CD4-positive, CD25-positive, alpha-beta regulatory T cell (primary cell): ENCODE results near the gene GULP1. TPM values are rescaled to one million over a fixed set of nuclear protein-coding genes. Genes with fewer than 3 reads are reported as not detected.

Source experiments
- ATAC-seq, 2 donors: fragments of 150-1000 bp; cut with Tn5 transposase; one replicate each; pipeline ENCODE4 v1.10.0; 2021; ENCODE audit warnings: low read depth in 2 of 2, moderate number of reproducible peaks in 2 of 2, moderate library complexity in 1 of 2
- DNase-seq, 3 donors: peaks; one replicate each; pipeline versions ENCODE4 v3.0.0 to v3.0.0-alpha.2; 2012 to 2022; ENCODE audit warnings: mixed read lengths in 1 of 3
- H3K27ac ChIP-seq: one replicate; pipeline ENCODE4 v1.7.0; 2013; ENCODE audit warnings: mild to moderate bottlenecking, low read length; ENCODE audit not compliant: insufficient read depth, poor library complexity, severe bottlenecking
- H3K27me3 ChIP-seq: one replicate; pipeline ENCODE4 v1.7.0; 2013; ENCODE audit warnings: low read length; ENCODE audit not compliant: control insufficient read depth, insufficient read depth
- H3K36me3 ChIP-seq: one replicate; pipeline ENCODE4 v1.7.0; 2013; ENCODE audit warnings: mild to moderate bottlenecking, low read length, moderate library complexity; ENCODE audit not compliant: control insufficient read depth, insufficient read depth
- H3K4me1 ChIP-seq: 2 replicates; pipeline ENCODE4 v1.7.0; 2013; ENCODE audit warnings: mild to moderate bottlenecking, low read length; ENCODE audit not compliant: insufficient read depth, control insufficient read depth, poor library complexity, severe bottlenecking
- H3K4me3 ChIP-seq: one replicate; pipeline ENCODE4 v1.7.0; 2013; ENCODE audit warnings: low read depth, mild to moderate bottlenecking, low read length, moderate library complexity
- H3K9me3 ChIP-seq, 2 experiments: 1 replicate in 1 of 2; 2 replicates in 1 of 2; pipeline ENCODE4 v1.7.0; 2013; ENCODE audit warnings: low read length in 2 of 2, mild to moderate bottlenecking in 1 of 2, moderate library complexity in 1 of 2; ENCODE audit not compliant: control insufficient read depth in 2 of 2
- H3K27ac Mint-ChIP-seq, 3 donors: one replicate each; pipeline ENCODE4 v1.8.0; 2020 to 2022; ENCODE audit warnings: mild to moderate bottlenecking in 3 of 3, mixed read lengths in 3 of 3, moderate library complexity in 2 of 3
- H3K27me3 Mint-ChIP-seq: one replicate; pipeline ENCODE4 v1.8.0; 2022; ENCODE audit warnings: mild to moderate bottlenecking, mixed read lengths
- H3K36me3 Mint-ChIP-seq: one replicate; pipeline ENCODE4 v1.8.0; 2020; ENCODE audit warnings: mixed read lengths
- H3K4me1 Mint-ChIP-seq, 4 donors: one replicate each; pipeline ENCODE4 v1.8.0; 2020 to 2022; ENCODE audit warnings: mixed read lengths in 4 of 4, mild to moderate bottlenecking in 1 of 4
- H3K4me3 Mint-ChIP-seq, 4 donors: one replicate each; pipeline ENCODE4 v1.8.0; 2020 to 2022; ENCODE audit warnings: mild to moderate bottlenecking in 4 of 4, mixed read lengths in 4 of 4, moderate library complexity in 3 of 4
- H3K9me3 Mint-ChIP-seq, 7 donors: one replicate each; pipeline ENCODE4 v1.8.0; 2020 to 2022; ENCODE audit warnings: mixed read lengths in 7 of 7, mild to moderate bottlenecking in 3 of 7, moderate library complexity in 2 of 7
- polyA plus RNA-seq, 4 donors: library from polyadenylated mRNA; unstranded; fragments of 300-500 nt; fragmentation: Illumina TruSeq; gene quantifications; one replicate each; pipeline ENCODE4 v1.2.3, GENCODE V29; 2021
- total RNA-seq: library from RNA; stranded (reverse); gene quantifications from one replicate; pipeline ENCODE4 v1.2.3, GENCODE V29; 2022

GULP1 gene
- total and polyA plus RNA-seq, 5 donors from 2014 or later: not detected

DNA sequence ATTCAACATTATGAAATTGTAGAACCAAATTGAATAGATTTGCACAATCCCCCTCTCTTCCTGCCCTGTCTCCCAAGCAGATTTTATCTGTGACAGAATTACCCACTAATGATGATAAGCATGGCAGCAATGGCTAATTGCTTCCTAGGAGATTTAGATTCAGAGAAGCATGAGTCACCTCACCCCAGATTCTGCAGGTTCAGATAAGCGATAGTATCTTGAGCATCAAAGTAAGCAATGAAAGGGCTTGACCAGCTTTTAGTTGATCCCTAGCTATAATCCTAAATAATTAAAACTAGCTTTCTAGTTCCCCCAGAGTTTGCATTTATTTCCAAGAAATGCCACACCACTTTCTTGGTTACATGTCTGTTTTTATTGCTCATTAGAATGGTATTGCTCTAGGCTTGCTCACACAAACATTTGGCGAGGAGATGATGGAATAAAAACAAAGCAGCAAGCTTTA, 204.3 kb downstream of the GULP1 start:
- Histone ChIP-seq H3K4me3 (no peak overlapping the region), H3K27me3 (no peaks in the 10 kb centered on the region), H3K27ac (no peak overlapping the region), H3K9me3 (no peaks in the 10 kb centered on the region), H3K36me3 (no peaks in the 10 kb centered on the region), H3K4me1 (no peaks in the 10 kb centered on the region)
- DNase-seq (no peak), ATAC-seq (no peak)
- Mint-ChIP-seq H3K27ac (no peak overlapping the region), H3K27me3 (no peaks in the 10 kb centered on the region), H3K36me3 (no peaks in the 10 kb centered on the region), H3K4me3 (no peak overlapping the region), H3K9me3 (peaks cover 0 to 9% (median 0%) of the 10 kb centered on the region in 7 donors), H3K4me1 (no peaks in the 10 kb centered on the region)

DNA sequence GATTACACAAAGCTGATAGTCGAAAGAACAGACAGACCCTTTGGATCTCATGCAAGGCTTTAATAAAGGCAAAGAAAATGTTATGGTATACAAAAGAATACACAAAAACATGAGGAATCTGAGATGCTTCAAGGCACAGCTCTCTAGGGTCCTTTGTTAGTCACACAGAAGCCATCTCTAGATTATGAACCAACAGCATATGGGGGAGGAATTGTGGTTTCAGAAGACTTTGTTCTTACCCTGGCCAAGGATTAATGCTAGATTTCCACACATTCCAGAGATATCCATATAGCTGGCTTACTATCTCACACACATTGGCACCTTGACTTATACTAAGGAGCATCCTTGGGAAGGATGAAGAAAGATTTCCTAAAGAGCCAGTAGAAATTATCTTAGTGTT, 206.1 kb downstream of the GULP1 start:
- H3K27me3 ChIP-seq: no peaks in the 10 kb centered on the region
- H3K36me3 Mint-ChIP-seq: no peaks in the 10 kb centered on the region
- H3K4me3 ChIP-seq: no peak overlapping the region
- no peak overlapping the region for H3K27ac ChIP-seq
- no peaks in the 10 kb centered on the region for H3K36me3 ChIP-seq
- no peaks in the 10 kb centered on the region for H3K27me3 Mint-ChIP-seq
- no peaks in the 10 kb centered on the region for H3K4me1 ChIP-seq
- H3K9me3 Mint-ChIP-seq: peaks cover 0 to 9% (median 0%) of the 10 kb centered on the region in 7 donors
- no peak overlapping the region for H3K4me3 Mint-ChIP-seq
- DNase-seq (no peak), ATAC-seq (no peak)
- H3K4me1 Mint-ChIP-seq: no peaks in the 10 kb centered on the region
- no peaks in the 10 kb centered on the region for H3K9me3 ChIP-seq
- no peak overlapping the region for H3K27ac Mint-ChIP-seq

DNA sequence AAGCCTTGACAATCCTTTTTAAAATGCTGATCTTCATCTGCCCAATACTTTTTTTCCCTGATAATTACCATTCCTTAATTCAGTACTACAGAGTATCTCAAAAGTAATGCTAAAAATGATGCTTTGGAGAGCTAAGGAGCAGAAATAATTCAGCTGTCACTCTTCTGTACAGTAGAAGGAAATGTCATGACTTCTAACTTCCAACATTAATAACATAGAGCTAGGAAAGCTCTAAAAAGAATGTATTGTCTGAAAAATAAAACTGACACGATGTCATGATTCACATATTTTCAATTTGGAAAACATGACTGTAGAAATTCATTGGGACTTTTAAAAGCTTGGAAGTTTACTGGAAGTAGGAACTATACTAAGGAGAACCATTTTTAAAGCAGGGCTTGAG, 212.3 kb downstream of the GULP1 start:
- no peak overlapping the region for H3K4me3 Mint-ChIP-seq
- H3K27ac Mint-ChIP-seq: no peak overlapping the region
- H3K36me3 Mint-ChIP-seq: no peaks in the 10 kb centered on the region
- Histone ChIP-seq H3K27me3 (no peaks in the 10 kb centered on the region), H3K36me3 (no peaks in the 10 kb centered on the region), H3K27ac (no peak overlapping the region), H3K4me1 (no peaks in the 10 kb centered on the region), H3K9me3 (no peaks in the 10 kb centered on the region), H3K4me3 (no peak overlapping the region)
- no peaks in the 10 kb centered on the region for H3K4me1 Mint-ChIP-seq
- DNase-seq (no peak), ATAC-seq (no peak)
- H3K9me3 Mint-ChIP-seq: peaks cover 0 to 5% (median 0%) of the 10 kb centered on the region in 7 donors
- H3K27me3 Mint-ChIP-seq: no peaks in the 10 kb centered on the region

DNA sequence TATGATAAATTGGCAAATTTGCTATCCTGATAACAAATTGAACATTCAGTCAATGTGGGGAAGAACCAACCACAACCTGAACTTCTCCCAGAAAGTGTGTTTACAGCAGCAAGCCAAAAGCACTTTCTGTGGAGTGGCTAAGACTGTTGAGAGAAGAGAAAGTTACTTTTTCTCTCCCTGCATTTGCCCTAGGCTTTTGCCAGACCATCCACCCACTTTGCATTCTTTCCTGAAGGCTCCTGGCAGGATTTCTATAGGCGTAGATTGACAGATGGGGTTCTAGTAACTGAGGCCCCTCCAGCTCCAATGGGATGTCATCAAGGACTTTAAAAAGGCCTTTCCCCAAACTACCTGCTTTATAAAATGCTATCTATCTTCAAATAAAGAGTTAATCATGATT, 215.2 kb downstream of the GULP1 start:
- Mint-ChIP-seq H3K27me3 (no peaks in the 10 kb centered on the region), H3K4me1 (no peaks in the 10 kb centered on the region), H3K4me3 (no peak overlapping the region), H3K27ac (no peak overlapping the region), H3K9me3 (peaks cover 0 to 2% (median 0%) of the 10 kb centered on the region in 7 donors), H3K36me3 (no peaks in the 10 kb centered on the region)
- ATAC-seq: no peak
- no peak for DNase-seq
- Histone ChIP-seq H3K4me1 (no peaks in the 10 kb centered on the region), H3K27me3 (no peaks in the 10 kb centered on the region), H3K4me3 (no peak overlapping the region), H3K9me3 (no peaks in the 10 kb centered on the region), H3K27ac (no peak overlapping the region), H3K36me3 (no peaks in the 10 kb centered on the region)

DNA sequence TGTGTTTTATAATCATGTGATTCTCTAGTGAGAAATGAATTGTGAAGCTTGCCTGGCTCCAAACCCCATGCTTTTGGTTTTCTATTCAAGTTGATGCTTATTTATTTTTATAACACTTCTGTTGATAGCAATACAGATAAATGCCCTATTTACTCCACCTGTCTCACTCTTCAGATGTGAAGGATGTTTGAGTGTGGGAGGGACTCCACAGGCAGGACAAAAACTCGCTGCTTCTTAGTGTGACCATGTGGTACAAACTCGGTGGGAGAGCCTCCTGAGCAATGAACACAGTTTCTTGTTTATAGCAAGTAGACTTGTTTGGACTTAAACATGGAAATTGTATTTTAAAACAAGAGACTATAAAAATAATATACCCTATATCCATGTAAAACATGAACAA, 219.7 kb downstream of the GULP1 start:
- H3K27ac Mint-ChIP-seq: no peak overlapping the region
- Histone ChIP-seq H3K4me1 (no peaks in the 10 kb centered on the region), H3K27me3 (no peaks in the 10 kb centered on the region), H3K4me3 (no peak overlapping the region), H3K9me3 (no peaks in the 10 kb centered on the region), H3K36me3 (no peaks in the 10 kb centered on the region), H3K27ac (no peak overlapping the region)
- H3K27me3 Mint-ChIP-seq: no peaks in the 10 kb centered on the region
- no peak for DNase-seq
- ATAC-seq: no peak
- no peaks in the 10 kb centered on the region for H3K4me1 Mint-ChIP-seq
- no peak overlapping the region for H3K4me3 Mint-ChIP-seq
- no peaks in the 10 kb centered on the region for H3K36me3 Mint-ChIP-seq
- no peaks in the 10 kb centered on the region for H3K9me3 Mint-ChIP-seq

DNA sequence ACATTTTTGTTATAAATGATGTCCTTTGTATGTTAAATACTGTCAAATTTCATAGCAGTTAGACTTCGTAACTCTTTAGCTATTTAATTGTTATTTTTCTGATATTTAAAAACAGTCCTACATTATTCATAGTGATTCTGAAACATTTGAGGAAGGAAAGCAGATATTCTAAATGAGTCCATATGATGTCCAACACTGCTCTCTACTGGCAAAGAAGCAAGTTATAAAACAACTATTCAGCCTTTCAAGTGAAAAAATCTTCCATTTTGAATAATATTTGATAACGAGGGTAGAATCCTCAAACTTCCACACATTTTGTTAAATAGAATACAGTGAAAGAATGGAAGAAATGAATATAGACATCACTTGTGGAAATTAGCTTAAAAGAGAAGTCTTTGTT, 220.8 kb downstream of the GULP1 start:
- DNase-seq (peak in 1 of 3 donors; percentile 10), ATAC-seq (no peak)
- Histone ChIP-seq H3K27me3 (no peaks in the 10 kb centered on the region), H3K27ac (no peak overlapping the region), H3K9me3 (no peaks in the 10 kb centered on the region), H3K4me1 (no peaks in the 10 kb centered on the region), H3K4me3 (no peak overlapping the region), H3K36me3 (no peaks in the 10 kb centered on the region)
- Mint-ChIP-seq H3K4me3 (no peak overlapping the region), H3K27me3 (no peaks in the 10 kb centered on the region), H3K36me3 (no peaks in the 10 kb centered on the region), H3K4me1 (no peaks in the 10 kb centered on the region), H3K27ac (no peak overlapping the region), H3K9me3 (no peaks in the 10 kb centered on the region)

DNA sequence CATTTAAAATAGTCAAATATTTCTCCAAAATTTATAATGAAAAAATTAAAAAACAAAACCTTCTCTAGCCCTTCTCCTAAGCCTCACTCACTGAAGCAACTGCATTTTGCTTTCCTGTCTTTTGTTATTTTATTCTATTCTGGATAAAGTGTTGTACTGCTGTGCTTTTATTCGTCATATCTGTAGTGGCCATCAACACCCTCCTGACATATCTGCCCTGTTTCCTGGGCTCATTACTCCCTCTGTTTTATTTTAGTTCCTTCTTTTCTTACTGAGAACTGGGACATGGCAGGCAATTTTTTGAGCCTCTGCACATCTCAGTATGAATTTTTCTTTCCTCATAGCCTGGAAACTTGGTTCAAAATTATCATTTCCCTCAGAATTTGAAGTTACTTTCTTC, 224.2 kb downstream of the GULP1 start:
- no peak overlapping the region for H3K27ac Mint-ChIP-seq
- H3K27me3 Mint-ChIP-seq: no peaks in the 10 kb centered on the region
- no peaks in the 10 kb centered on the region for H3K4me1 ChIP-seq
- H3K4me3 ChIP-seq: no peak overlapping the region
- H3K9me3 Mint-ChIP-seq: no peaks in the 10 kb centered on the region
- peak overlapping the region in 1 of 4 donors; percentile 65 for H3K4me3 Mint-ChIP-seq
- no peaks in the 10 kb centered on the region for H3K36me3 ChIP-seq
- no peaks in the 10 kb centered on the region for H3K36me3 Mint-ChIP-seq
- no peaks in the 10 kb centered on the region for H3K27me3 ChIP-seq
- no peak overlapping the region for H3K27ac ChIP-seq
- DNase-seq (no peak), ATAC-seq (no peak)
- no peaks in the 10 kb centered on the region for H3K4me1 Mint-ChIP-seq
- H3K9me3 ChIP-seq: no peaks in the 10 kb centered on the region

DNA sequence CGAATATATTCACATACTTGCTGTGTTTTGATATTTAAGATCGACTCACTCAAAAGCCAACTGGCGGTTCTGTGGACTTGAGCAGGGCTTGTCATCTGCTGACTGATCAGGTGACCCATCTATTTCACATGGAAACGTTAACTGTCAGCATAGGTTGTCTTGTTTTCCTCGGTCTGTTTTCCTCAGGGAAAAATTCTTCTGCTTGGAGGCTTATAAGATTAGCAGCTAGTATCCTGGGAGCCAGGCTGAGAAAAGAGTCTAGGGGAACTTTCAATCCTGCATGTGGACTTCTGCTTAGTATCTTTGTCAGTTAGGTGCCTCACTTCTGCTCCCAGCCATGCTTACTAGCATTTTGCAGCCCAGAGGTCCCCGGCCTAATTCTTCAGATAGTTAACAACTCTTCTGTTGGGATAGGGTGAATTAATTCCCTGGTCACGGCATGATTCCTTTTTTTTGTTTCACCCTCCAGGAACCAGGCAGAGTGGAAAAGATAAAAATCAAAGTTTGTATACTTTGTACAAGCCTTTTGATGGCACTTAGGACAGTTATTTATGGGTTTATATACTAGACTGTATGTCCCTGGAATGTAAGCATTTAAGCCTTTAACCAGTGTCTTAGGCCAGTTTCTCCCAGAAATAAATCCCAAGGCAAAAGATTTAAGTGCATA, 226.0 kb downstream of the GULP1 start:
- Histone ChIP-seq H3K27ac (no peak overlapping the region), H3K27me3 (no peaks in the 10 kb centered on the region), H3K9me3 (no peaks in the 10 kb centered on the region), H3K4me1 (no peaks in the 10 kb centered on the region), H3K36me3 (no peaks in the 10 kb centered on the region), H3K4me3 (no peak overlapping the region)
- Mint-ChIP-seq H3K27me3 (no peaks in the 10 kb centered on the region), H3K36me3 (no peaks in the 10 kb centered on the region), H3K9me3 (no peaks in the 10 kb centered on the region), H3K4me3 (peak overlapping the region in 1 of 4 donors; percentile 65), H3K4me1 (no peaks in the 10 kb centered on the region), H3K27ac (no peak overlapping the region)
- ATAC-seq (no peak), DNase-seq (no peak)
